Stimulated activated CD4-positive, alpha-beta T cell treated with anti-CD3 and anti-CD28 coated beads, TNF-alpha, amount 100 ng/mL, for 48 hours (primary cell): ENCODE data around the gene TEX2.
A peak's percentile ranks its signal among the peaks of the same experiment; 100 is the strongest.

ENCODE experiments used
- DNase-seq, 3 donors: peaks; one replicate each; pipeline ENCODE4 v3.0.0-alpha.2; 2020; ENCODE audit warnings: low read depth in 3 of 3

Gene TEX2

GRCh38 chr17:64269687-64270649 lies 6.9 kb upstream of the TEX2 start:
- no peak for DNase-seq

- DNase-seq: no peak
These were observed 1.8 kb upstream of the TEX2 start for GRCh38 chr17:64264891-64265290.

- DNase-seq: peak in 2 of 3 donors; percentile 30 to 47
These were observed 661 bp downstream of the TEX2 start for GRCh38 chr17:64262198-64262999.

GRCh38 chr17:64261417-64262145 lies 1.5 kb downstream of the TEX2 start:
- DNase-seq: no peak

- DNase-seq: no peak
These were observed 2.2 kb downstream of the TEX2 start for GRCh38 chr17:64260886-64261285.

GRCh38 chr17:64259922-64260321 lies 3.1 kb downstream of the TEX2 start:
- DNase-seq: no peak

GRCh38 chr17:64259426-64259825 lies 3.6 kb downstream of the TEX2 start:
- DNase-seq: no peak

- no peak for DNase-seq
These were observed 5.9 kb downstream of the TEX2 start for GRCh38 chr17:64256913-64257807.

GRCh38 chr17:64255764-64256163 lies 7.3 kb downstream of the TEX2 start:
- no peak for DNase-seq

GRCh38 chr17:64254755-64255154 lies 8.3 kb downstream of the TEX2 start:
- no peak for DNase-seq

GRCh38 chr17:64253470-64253869 lies 9.6 kb downstream of the TEX2 start:
- DNase-seq: no peak

- no peak for DNase-seq
These were observed 10.2 kb downstream of the TEX2 start for GRCh38 chr17:64252831-64253230.

- DNase-seq: no peak
These were observed 12.7 kb downstream of the TEX2 start for GRCh38 chr17:64250233-64250835.

- DNase-seq: no peak
These were observed 15.2 kb downstream of the TEX2 start for GRCh38 chr17:64247836-64248235.

- DNase-seq: no peak
These were observed 17.6 kb downstream of the TEX2 start for GRCh38 chr17:64245218-64246145.

GRCh38 chr17:64244165-64244564 lies 18.9 kb downstream of the TEX2 start:
- DNase-seq: no peak

GRCh38 chr17:64243340-64243739 lies 19.7 kb downstream of the TEX2 start:
- no peak for DNase-seq

- no peak for DNase-seq
These were observed 20.4 kb downstream of the TEX2 start for GRCh38 chr17:64242633-64243032.

GRCh38 chr17:64240741-64241347 lies 22.2 kb downstream of the TEX2 start:
- no peak for DNase-seq
